Stimulated activated CD8-positive, alpha-beta memory T cell treated with anti-CD3 and anti-CD28 coated beads, Interleukin-12 subunit alpha, Interleukin-12 subunit beta, amount 100 ng/mL, for 24 hours (primary cell): ENCODE measurements around the gene SESTD1.
"Not testable (repeated sequence)": the region's sequence is repeated elsewhere in the genome, so short reads cannot be mapped to it uniquely, and the experiment has no call there.

Source experiments
- DNase-seq: peaks from one replicate; pipeline ENCODE4 v3.0.0-alpha.2; 2020; ENCODE audit errors: extremely low read depth

SESTD1 gene

DNA sequence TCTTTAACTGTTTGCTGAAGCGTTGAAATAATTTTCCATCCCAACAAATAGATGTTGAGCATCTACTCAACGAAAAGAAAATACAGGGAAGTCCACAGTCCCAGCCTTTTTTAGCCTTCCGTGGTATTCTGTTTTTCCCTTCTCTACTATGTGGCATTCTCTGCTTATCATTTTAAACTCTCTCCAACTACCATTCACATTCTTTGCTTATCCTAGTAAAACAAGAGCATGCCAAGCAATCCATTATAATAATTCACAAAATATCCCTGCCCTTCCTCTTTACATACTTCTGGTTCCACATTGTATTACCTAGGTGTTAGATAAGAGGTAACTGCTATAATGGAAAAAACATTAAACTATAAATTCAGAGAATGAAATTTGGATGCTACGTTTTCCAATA is 1.6 kb upstream of the SESTD1 start:
- DNase-seq = no peak

DNA sequence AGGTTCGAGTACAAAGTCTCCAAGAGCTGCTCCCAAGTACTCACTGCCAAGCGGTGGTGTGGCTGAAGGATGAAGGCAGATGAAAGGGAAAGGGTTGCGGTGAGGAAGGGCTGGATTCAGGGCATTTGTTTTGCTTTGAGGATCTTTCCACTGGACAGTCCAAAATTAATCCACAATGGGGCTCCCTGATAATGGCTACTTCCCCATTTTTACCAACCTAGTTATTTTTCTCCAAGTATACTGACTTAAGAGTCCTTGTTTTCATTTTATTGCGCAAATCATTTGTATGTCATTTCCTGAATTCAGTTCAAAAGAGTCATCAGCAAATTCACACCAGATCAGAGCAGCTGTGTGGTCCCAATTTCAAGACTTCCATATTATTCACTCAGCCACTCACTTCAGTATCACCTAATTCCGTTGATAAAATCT is 464 bp upstream of the SESTD1 start:
- DNase-seq = no peak

DNA sequence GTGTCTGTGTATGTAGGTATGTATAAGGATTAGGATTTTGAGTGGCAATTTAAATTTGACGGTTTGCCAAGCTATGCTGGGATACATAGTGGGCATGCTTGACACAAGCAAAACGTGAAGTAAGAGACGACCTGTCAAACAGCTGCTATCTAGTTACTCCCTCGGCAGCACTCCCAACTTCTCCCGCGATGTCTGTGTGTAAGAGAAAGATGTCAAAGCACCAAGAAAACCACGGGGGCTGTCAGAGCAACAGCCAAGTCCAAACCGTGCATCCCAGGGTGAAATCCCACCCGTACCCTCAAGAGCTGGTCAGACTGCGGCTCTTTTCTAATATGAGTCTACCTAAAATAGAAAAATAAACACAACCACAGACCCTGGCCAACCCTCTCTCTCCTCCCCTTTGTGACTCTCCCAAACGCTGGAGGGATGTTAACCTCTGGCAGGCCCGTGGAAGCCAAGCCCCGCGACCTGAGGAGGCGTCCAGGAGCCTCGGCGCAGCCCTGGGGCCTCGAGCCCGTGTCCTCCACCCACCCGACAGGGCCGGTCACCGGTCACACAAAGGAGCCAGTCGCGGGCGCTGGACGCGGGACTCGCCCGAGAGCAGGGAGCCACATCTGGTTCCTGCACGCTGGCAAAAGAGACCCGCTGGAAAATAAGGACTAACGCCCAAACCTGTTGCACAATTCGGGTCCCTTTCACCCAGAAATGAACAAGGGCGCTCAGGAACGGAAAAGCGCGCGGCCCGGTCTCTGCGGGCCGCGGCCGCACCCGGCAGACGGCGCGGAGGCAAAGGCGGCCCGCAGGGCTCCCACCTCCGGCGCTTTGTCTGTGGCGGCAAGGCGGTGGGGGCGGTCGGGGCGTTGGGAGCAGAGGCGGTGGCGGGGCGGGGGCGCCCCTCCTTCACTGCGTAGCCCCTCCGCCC is 925 bp downstream of the SESTD1 start:
- no peak for DNase-seq

DNA sequence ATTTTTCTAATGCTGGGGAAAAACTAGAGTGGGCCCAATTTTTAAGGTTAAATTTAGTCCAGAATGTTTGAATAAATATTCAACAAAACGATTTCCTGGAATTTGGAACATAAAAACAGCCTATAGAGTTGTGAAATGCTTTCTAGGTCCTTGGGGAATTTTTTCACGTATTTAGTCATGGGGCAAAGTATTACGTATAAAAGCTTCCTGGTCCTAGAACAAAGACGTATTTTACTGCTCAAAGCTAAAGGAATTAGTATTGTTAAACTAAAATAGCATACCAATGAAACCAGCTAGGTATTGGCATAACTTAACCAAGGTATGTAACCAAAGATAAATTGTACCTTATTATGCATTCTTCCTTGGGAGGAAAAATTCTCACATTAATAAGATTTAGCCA is 1.6 kb downstream of the SESTD1 start:
- no peak for DNase-seq

DNA sequence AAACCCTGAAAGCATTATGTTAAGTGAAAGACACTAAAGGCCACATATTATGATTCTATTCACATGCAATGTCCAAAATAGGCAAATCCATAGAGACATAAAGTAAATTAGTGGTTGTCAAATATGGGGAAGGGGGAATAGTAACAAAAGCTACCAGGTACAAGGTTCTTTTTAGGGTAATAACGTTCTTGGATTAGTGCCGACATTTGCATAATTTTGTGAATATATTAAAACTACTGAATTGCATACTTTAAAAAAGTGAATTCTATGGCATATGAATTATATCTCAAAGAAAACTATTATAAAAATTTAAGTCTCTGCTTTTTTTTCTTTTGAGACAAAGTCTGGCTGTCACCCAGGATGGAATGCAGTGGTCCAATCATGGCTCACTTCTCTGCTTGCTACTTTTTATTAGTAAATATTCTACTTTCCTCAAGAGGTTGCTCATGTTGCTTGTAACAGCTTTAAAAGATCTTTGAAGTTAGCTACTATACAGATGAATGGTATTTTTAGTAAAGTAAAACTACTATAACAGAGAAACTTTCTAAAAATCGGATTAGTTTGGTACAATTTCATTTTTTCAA is 2.5 kb downstream of the SESTD1 start:
- DNase-seq = no peak

DNA sequence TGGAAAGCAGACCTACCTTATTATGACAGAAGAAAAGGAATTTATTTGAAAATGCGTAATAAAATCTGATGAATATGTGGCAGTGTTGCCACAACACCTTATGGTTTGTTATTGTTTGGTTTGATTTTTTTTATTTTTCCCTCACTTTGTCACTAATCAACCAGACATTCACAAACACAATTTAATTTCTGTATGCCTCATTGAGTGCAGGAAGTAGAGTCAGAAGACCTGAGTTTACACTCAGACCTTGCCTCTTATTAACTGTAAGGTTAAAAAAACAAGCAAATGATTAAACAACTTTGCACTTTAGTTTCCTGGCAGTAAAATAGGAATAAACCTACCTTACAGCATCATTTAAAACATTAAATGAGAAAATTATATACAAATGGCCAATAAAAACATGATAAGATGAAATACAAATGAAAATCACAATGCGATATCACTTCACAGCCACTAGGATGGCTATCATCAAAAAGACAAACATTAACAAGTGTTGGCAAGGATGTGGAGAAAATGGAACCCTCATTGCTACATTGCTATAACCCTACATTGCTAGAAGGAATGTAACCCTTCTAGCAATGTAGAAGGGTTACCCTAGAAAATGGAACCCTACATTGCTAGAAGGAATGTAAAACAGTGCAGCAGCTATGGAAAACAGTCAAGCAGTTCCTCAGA is 3.3 kb downstream of the SESTD1 start:
- no peak for DNase-seq

DNA sequence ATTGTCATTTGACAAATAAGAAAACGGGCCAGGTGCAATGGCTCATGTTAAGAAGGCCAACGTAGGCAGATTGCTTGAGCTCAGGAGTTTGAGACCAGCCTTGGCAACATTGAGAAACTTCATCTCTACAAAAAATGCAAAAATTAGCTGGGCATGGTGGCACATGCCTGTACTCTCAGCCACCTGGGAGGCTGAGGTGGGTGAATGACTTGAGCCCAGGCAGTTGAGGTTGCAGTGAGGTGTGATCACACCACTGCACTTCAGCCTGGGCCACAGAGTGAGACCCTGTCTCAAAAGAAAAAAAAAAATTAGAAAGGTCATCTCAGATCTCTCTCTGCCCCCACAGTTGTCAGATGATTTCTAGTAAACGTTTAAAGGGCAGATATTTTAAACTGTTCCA is 4.4 kb downstream of the SESTD1 start:
- no peak for DNase-seq

DNA sequence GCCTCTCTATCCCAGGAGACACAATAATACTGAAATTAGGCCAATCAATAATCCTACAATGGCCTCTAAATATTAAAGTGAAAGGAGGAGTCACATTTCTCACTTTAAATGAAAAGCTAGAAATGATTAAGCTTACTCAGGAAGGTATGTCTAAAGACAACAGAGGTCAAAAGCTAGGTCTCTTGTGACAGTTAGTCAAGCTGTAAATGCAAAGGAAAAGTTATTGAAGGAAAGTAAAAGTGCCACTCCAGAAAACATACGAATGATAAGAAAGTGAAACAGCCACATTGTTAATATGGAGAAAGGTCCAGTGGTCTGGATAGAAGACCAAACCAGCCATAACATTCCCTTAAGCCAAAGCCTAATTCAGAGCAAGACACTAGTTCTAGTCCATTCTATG is 9.5 kb downstream of the SESTD1 start:
- no peak for DNase-seq

DNA sequence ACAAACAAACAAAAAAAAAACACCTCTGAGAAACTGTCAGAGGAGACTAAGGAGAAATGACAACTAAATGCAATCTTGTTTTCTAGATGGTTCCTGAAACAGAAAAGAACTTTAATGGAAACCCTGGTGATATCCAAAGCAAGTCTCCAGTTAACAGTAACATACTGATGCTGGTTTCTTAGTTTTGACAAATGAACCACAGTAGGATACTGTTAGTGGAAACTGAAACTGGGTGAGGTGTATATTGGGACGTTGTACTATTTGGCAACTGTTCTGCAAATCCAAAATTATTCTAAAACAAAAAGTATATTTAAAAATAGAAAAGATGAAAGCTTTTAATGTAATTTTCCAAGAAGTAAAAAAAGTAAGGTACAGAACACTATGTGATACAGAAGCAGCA is 11.4 kb downstream of the SESTD1 start:
- no peak for DNase-seq

DNA sequence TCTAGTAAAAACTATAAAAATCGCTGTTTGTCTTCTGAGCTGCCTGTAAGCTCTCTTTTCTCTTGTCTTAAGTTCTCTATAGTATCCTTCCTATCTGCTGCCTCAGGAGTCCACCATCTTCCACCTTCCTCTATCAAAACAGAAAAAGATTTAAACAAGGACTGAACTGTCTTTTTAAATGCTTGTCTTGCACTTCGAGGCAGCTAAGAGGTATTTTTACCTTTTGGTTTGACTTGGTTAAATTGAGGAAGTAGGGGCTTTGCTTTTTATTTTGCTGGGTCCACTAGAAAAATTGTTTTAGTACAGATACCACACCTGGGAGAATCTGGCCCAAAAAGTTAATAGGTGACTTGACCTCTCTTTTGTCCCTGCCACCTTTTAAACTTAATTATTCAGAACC is 12.2 kb downstream of the SESTD1 start:
- DNase-seq = no peak

DNA sequence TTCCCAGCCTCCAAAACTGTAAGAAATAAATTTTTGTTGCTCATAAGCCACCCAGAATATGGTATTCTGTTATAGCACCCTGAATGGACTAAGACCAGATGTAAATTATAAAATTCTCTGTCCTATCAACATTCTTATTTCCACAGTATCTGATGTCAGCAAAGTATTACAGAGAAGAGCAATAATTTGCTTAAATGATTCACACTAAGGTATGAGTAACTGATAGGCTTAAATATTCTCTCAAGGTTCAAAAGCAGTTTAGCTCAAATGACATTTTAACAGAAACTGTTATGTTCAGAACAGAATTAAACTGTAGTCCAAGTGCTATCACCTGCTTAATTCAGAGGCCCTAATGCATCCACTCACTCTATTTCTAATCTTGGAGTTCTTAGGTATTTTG is 12.8 kb downstream of the SESTD1 start:
- DNase-seq = no peak

DNA sequence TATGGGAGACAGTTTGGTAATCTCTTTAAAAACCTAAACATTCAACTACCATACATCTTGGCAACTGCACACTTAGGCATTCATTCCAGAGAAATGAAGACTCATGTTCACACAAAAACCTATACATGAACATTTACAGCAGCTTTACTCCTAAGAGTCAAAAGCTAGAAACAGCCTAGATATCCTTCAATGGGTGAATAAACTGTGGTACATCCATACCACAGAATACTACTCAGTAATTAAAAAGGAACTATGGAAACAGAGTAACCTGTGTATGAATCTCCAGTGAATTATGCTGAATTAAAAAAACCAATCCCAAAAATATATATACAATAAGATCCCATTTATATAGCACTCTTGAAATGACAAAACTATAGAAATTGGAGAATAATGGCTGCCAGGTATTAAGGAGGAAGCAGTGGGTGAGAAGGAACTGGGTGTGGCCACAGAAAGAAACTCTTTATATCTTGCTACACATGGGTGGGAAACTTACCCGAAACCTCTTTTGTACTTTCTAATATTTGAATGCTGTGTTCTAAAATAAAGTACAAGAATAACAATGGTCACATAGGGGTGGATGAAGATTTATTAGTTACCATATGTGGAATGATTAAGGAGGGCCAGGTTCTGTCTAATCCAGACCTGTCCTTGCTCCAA is 13.7 kb downstream of the SESTD1 start:
- DNase-seq = no peak

DNA sequence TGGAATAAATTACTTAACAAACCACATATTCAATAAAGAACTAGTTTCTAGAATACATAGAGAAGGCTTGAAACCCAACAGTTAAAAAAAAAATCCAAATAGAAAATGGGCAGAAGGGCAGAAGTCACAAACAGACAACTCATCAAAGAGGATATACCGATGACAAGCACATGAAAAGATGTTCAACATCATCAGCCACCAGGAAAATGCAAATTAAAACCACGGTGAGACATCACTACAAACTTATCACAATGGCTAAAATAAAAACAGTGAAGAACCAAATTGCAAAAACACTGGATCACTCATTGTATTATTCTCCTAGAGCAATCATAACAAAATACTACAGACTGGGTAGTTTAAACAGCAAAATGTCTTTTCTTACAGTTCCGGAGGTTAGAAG is 14.5 kb downstream of the SESTD1 start:
- no peak for DNase-seq

DNA sequence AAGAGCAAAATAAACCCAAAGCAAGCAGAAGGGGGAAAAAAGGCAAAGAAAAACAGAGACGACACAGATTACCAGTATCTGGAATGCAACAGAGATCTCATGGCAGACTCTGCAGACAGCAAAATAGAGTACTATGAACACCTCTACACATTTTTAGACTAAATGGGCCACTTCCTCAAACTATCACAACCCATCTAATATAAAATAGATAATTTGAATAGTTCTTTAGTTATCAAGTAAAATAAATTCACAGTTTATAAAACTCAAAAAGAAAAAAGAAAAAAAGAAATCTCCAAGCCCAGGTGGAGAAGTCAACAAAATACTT is 16.6 kb downstream of the SESTD1 start:
- DNase-seq = no peak

DNA sequence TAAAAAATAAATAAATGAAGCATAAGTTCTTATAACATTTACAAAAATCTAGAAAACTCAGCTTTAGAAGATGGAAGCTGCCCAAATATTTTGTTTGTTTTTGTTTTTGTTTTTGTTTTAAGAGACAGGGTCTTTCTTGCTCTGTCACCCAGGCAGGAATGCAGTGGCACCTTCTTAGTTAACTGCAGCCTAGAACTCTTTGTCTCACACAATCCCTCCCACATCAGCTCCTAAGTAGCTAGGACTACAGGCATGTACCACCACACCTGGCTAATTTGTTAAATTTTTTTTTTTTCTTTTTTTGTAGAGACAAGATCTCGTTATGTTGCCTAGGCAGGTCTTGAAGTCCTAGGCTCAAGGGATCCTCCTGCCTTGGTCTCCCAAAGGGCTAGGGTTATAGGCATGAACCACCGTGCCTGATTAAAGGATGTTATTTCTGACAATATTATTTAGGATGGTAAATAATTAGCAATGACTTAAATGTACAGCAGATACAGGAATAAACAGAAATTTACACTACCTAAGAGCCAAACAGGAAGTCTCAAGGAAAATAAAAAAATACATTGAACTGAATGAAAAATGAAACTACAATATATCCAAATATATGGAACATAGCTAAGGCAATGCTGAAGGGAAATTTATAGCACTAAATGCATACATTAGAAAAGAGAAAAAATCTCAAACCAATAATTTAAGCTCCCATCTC is 17.2 kb downstream of the SESTD1 start:
- DNase-seq = no peak

DNA sequence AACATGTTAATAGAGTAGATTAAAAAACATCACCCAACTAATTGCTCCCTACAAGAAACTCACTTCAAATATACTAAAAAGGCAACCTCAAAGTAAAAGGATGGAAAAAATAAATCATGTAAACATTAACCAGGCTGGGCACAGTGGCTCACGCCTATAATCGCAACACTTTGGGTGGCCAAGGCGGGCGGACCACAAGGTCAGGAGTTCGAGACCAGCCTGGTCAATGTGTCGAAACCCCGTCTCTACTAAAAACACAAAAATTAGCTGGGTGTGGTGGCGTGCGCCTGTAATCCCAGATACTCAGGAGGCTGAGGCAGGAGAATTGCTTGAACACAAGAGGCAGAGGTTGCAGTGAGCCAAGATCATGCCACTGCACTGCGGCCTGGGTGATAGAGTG is 18.8 kb downstream of the SESTD1 start:
- not testable (repeated sequence) for DNase-seq

DNA sequence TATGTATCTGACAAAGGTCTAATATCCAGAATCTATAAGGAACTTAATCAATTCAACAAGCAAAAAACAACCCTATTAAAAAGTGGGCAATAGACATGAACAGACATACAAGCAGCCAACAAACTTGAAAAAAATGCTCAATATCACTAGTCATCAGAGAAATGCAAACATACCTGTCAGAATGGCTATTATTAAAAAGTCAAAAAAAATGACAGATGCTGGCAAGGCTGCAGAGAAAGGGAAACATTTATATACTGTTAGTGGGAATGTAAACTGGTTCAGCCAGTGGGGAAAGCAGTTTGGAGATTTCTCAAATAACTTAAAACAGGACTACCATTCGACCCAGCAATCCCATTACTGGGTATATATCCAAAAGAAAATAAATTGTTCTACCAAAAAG is 21.6 kb downstream of the SESTD1 start:
- no peak for DNase-seq

DNA sequence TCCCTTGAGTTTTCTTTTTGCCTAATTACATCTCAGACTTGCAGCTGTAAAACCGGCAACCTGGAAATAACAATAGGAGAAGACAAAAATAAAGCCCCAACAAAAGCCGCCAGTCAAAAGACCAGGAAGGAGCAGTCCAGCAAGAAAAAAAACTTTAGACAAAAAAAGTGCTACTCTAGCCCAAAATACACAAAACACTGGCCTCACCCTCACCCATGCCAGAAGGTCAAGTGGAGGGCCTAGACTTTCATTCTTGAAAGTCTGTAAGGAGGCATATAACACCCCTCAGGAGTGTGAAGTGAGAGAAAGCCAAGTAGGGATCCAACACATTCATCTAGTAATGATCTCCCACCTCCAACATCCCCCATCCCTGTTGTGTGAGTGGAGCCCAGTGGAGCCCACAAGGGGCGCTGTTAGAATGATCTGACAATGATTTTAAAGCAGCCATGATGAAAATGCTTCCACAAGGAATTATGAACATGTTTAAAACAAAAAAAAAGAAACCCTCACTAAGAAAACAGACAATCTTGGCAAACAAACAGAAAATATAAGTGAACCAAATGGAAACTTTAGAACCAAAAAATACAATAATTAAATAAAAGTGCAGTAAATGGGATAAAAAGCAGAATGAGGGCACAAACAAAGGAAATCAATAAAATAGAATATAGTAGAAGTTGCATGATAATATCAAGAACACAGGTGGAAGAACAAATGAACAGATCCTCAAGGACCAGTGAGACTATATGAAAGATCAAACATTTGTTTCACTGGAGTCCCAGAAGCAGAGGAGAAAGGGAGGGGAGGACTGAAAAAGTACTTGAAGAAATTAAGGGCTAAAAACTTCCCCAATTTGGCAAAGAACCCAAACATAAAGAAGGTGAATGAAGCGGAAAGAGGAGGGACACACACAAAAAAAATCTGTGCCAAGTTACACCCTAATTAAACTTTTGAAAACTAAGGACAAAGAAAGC is 23.9 kb downstream of the SESTD1 start:
- DNase-seq = no peak

DNA sequence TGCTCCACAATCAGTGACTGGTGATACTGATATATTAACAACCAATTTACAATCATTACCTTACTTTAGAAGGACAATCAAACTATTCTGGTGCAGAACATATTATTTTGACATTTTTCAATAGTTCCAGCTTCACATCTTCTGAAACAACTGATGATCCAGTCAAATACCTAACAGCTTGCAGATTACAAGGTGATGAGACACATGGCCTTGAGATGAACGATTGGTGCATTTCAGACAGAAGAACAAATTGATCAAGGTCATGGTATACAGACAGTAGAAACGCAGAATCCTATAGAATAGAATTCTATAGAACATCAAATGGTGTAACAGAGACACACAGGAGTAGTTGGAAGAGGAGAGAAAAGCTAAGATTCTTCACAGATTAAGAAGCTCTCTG is 24.8 kb downstream of the SESTD1 start:
- DNase-seq = no peak

DNA sequence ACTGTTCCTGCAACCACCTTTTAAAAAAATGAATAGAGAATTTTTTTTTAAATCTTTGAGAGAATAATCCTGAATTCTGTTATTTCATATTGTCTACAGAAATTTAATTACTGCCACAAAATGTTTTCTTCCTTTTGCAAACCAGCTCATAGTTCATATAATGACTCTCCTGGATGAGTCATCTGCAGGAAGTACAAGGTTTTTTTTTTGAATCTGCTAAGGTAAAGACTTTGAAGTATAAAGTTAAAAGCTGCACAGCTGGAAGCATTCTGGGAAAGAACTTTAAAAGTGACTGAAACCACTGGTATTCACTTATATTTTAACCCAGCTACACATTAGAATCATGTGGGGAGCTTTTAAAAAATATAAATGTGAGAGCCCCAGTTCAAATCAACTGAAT is 25.4 kb downstream of the SESTD1 start:
- DNase-seq = no peak

DNA sequence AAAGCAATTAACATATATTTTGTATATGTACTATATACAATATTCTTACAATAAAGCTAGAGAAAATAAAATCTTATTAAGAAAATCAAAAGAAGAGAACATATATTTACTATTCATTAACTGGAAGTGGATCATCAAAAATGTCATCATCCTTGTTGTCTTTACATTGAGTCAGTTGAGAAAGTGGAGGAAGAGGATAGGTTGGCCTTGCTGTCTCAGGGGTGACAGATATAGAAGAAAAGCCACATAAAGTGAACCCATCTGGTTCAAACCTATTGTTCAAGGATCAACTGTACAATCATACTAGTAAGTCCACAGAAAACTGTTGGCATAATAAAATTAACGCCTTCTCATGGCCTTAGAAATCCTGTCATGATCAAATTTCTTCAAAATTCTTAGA is 26.6 kb downstream of the SESTD1 start:
- DNase-seq = no peak
